Measurements from ENCODE around the gene CACFD1. TPM values are rescaled to one million over a fixed set of nuclear protein-coding genes. Genes with fewer than 3 reads are reported as not detected.

CACFD1 gene
- total and polyA plus RNA-seq, 2 experiments from 2014 or later, result 5.8 to 18.2 TPM

- no peak overlapping the region for H3K4me3 Mint-ChIP-seq
- H3F3A ChIP-seq (replicated peaks; ENCODE audit: low read depth), result no peaks in the 10 kb centered on the region; the same call in 1 of the 2 replicates
- H3K36me3 Mint-ChIP-seq (ENCODE audit: low read depth), result 0 out of 3 replicates have a peak, but pooled peaks cover 2% of the 10 kb centered on the region
- H3K27ac ChIP-seq (ENCODE audit: low read depth), result no peak overlapping the region
- no peak for ATAC-seq
- no peaks in the 10 kb centered on the region for H3K79me2 ChIP-seq (replicated peaks; ENCODE audit: insufficient read depth)
- H3K27ac Mint-ChIP-seq, result no peak overlapping the region
- H3K36me3 ChIP-seq (ENCODE audit: insufficient read depth), result no peaks in the 10 kb centered on the region
- DNase-seq (ENCODE audit: low spot score), result peak; percentile 14
- no peaks in the 10 kb centered on the region for H4K20me1 ChIP-seq (replicated peaks; ENCODE audit: insufficient read depth)
- no peak overlapping the region for H2AFZ ChIP-seq
- TF ChIP-seq EZH2 (IDR thresholded peaks at IDR 0.05; ENCODE audit: low read depth, unreplicated experiment), result no peak
- peak; percentile 22 to 52; a peak in 3 of 4 replicates for TF ChIP-seq CTCF (conservative IDR thresholded peaks at IDR 0.05; ENCODE audit: low read depth in 2 of 2)
- no peak for TF ChIP-seq STAT1 (IDR thresholded peaks at IDR 0.05; ENCODE audit: unreplicated experiment)
- H3K4me1 ChIP-seq (ENCODE audit: insufficient read depth), result no peaks in the 10 kb centered on the region
- no peaks in the 10 kb centered on the region for H3K4me1 Mint-ChIP-seq
- peaks cover 13% of the 10 kb centered on the region for H3K27me3 Mint-ChIP-seq (ENCODE audit: insufficient read depth, low read depth, poor library complexity)
- H3K9me3 Mint-ChIP-seq, result peaks cover 3% of the 10 kb centered on the region; the same call in 1 of the 3 replicates
- H3K4me2 ChIP-seq, result no peak overlapping the region
- peaks cover 6% of the 10 kb centered on the region for H3K27me3 ChIP-seq (ENCODE audit: insufficient read depth)
- no peaks in the 10 kb centered on the region for H3K9me2 ChIP-seq (ENCODE audit: insufficient read depth)
- H3K4me3 ChIP-seq, result no peak overlapping the region
Measured at GRCh38 chr9:133433351-133433843, 26.4 kb upstream of the CACFD1 start.

DNA sequence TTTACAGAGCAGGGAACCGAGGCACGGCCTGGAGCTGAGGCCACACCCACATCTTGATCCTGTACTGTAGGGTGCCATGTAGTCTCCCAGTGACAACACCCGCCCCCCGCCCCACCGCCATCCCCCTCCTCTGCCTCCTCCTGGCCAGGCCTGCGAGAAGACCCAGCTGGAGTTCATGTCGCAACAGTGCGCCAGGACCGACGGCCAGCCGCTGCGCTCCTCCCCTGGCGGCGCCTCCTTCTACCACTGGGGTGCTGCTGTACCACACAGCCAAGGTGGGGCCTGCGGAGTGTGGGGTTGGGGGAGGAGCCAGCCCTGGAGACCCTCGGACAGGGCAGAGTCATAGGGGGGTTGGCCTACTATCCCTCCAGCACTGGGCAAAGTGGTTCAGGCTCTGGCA, 23.1 kb upstream of the CACFD1 start:
- TF ChIP-seq CTCF (conservative IDR thresholded peaks at IDR 0.05; ENCODE audit: low read depth in 2 of 2), result no peak
- TF ChIP-seq, protein P1, sequence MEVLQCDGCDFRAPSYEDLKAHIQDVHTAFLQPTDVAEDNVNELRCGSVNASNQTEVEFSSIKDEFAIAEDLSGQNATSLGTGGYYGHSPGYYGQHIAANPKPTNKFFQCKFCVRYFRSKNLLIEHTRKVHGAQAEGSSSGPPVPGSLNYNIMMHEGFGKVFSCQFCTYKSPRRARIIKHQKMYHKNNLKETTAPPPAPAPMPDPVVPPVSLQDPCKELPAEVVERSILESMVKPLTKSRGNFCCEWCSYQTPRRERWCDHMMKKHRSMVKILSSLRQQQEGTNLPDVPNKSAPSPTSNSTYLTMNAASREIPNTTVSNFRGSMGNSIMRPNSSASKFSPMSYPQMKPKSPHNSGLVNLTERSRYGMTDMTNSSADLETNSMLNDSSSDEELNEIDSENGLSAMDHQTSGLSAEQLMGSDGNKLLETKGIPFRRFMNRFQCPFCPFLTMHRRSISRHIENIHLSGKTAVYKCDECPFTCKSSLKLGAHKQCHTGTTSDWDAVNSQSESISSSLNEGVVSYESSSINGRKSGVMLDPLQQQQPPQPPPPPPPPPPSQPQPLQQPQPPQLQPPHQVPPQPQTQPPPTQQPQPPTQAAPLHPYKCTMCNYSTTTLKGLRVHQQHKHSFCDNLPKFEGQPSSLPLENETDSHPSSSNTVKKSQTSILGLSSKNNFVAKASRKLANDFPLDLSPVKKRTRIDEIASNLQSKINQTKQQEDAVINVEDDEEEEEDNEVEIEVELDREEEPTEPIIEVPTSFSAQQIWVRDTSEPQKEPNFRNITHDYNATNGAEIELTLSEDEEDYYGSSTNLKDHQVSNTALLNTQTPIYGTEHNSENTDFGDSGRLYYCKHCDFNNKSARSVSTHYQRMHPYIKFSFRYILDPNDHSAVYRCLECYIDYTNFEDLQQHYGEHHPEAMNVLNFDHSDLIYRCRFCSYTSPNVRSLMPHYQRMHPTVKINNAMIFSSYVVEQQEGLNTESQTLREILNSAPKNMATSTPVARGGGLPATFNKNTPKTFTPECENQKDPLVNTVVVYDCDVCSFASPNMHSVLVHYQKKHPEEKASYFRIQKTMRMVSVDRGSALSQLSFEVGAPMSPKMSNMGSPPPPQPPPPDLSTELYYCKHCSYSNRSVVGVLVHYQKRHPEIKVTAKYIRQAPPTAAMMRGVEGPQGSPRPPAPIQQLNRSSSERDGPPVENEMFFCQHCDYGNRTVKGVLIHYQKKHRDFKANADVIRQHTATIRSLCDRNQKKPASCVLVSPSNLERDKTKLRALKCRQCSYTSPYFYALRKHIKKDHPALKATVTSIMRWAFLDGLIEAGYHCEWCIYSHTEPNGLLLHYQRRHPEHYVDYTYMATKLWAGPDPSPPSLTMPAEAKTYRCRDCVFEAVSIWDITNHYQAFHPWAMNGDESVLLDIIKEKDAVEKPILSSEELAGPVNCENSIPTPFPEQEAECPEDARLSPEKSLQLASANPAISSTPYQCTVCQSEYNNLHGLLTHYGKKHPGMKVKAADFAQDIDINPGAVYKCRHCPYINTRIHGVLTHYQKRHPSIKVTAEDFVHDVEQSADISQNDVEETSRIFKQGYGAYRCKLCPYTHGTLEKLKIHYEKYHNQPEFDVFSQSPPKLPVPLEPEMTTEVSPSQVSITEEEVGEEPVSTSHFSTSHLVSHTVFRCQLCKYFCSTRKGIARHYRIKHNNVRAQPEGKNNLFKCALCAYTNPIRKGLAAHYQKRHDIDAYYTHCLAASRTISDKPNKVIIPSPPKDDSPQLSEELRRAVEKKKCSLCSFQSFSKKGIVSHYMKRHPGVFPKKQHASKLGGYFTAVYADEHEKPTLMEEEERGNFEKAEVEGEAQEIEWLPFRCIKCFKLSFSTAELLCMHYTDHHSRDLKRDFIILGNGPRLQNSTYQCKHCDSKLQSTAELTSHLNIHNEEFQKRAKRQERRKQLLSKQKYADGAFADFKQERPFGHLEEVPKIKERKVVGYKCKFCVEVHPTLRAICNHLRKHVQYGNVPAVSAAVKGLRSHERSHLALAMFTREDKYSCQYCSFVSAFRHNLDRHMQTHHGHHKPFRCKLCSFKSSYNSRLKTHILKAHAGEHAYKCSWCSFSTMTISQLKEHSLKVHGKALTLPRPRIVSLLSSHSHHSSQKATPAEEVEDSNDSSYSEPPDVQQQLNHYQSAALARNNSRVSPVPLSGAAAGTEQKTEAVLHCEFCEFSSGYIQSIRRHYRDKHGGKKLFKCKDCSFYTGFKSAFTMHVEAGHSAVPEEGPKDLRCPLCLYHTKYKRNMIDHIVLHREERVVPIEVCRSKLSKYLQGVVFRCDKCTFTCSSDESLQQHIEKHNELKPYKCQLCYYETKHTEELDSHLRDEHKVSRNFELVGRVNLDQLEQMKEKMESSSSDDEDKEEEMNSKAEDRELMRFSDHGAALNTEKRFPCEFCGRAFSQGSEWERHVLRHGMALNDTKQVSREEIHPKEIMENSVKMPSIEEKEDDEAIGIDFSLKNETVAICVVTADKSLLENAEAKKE (CRISPR knock-in tag; IDR thresholded peaks at IDR 0.05), result no peak
- Mint-ChIP-seq H3K4me3 (no peak overlapping the region), H3K36me3 (ENCODE audit: low read depth) (no peaks in the 10 kb centered on the region), H3K27me3 (ENCODE audit: insufficient read depth, low read depth, poor library complexity) (peaks cover 9% of the 10 kb centered on the region), H3K4me1 (no peaks in the 10 kb centered on the region), H3K27ac (no peak overlapping the region), H3K9me3 (no peaks in the 10 kb centered on the region; the same call in 2 of the 3 replicates)
- Histone ChIP-seq H3K4me2 (no peak overlapping the region), H3K27ac (ENCODE audit: low read depth) (no peak overlapping the region), H3K4me3 (no peak overlapping the region), H3K79me2 (replicated peaks; ENCODE audit: insufficient read depth) (no peaks in the 10 kb centered on the region), H2AFZ (no peak overlapping the region), H3K9me2 (ENCODE audit: insufficient read depth) (no peaks in the 10 kb centered on the region), H3K36me3 (ENCODE audit: insufficient read depth) (no peaks in the 10 kb centered on the region), H4K20me1 (replicated peaks; ENCODE audit: insufficient read depth) (no peaks in the 10 kb centered on the region), H3K27me3 (ENCODE audit: insufficient read depth) (no peaks in the 10 kb centered on the region), H3K4me1 (ENCODE audit: insufficient read depth) (no peaks in the 10 kb centered on the region), H3F3A (replicated peaks; ENCODE audit: low read depth) (no peaks in the 10 kb centered on the region)
- ATAC-seq (peak; percentile 28; the same call in 2 of the 3 replicates), DNase-seq (ENCODE audit: low spot score) (no peak)

Data from GM23338 (cell line).